ENCODE data around the gene ADH4.
"Not testable (repeated sequence)": the region's sequence is repeated elsewhere in the genome, so short reads cannot be mapped to it uniquely, and the experiment has no call there.

ADH4 gene

GRCh38 chr4:99144070-99144469 lies at the start of gene ADH4:
ADH4 (minus strand) TSS chr4:99144297; CDS start chr4:99144222, 75 bp downstream.
- no peak for DNase-seq
- intact Hi-C loops (cut with DNase I): no loop called here

GRCh38 chr4:99190336-99190735 lies 46.2 kb upstream of the ADH4 start:
- intact Hi-C loops (cut with DNase I): no loop called here
- no peak for DNase-seq

- intact Hi-C loops (cut with DNase I); DNase-seq: not testable (repeated sequence)
Observed at GRCh38 chr4:99189900-99190299, 45.8 kb upstream of the ADH4 start.

GRCh38 chr4:99186029-99186428 lies 41.9 kb upstream of the ADH4 start:
- intact Hi-C loops (cut with DNase I): no loop called here
- DNase-seq: no peak

- intact Hi-C loops (cut with DNase I): no loop called here
- DNase-seq: no peak
Observed at GRCh38 chr4:99185581-99185980, 41.5 kb upstream of the ADH4 start.

- DNase-seq: no peak
- intact Hi-C loops (cut with DNase I): no loop called here
Observed at GRCh38 chr4:99180382-99181070, 36.4 kb upstream of the ADH4 start.

GRCh38 chr4:99179626-99180025 lies 35.5 kb upstream of the ADH4 start:
- no peak for DNase-seq
- intact Hi-C loops (cut with DNase I): no loop called here

- intact Hi-C loops (cut with DNase I): no loop called here
- no peak for DNase-seq
Observed at GRCh38 chr4:99179178-99179577, 35.1 kb upstream of the ADH4 start.

GRCh38 chr4:99166544-99166943 lies 22.4 kb upstream of the ADH4 start:
- DNase-seq: no peak
- intact Hi-C loops (cut with DNase I): no loop called here

- DNase-seq: no peak
- intact Hi-C loops (cut with DNase I): no loop called here
Observed at GRCh38 chr4:99165978-99166377, 21.9 kb upstream of the ADH4 start.

- DNase-seq: no peak
- intact Hi-C loops (cut with DNase I): no loop called here
Observed at GRCh38 chr4:99161373-99162099, 17.4 kb upstream of the ADH4 start.

- intact Hi-C loops (cut with DNase I): no loop called here
Observed at GRCh38 chr4:99159699-99160098, 15.6 kb upstream of the ADH4 start.

GRCh38 chr4:99157478-99157935 lies 13.4 kb upstream of the ADH4 start:
- no peak for DNase-seq
- intact Hi-C loops (cut with DNase I): no loop called here

More at GRCh38 chr4:99159699-99160098, 15.6 kb upstream of the ADH4 start:
- no peak for DNase-seq

- intact Hi-C loops (cut with DNase I): no loop called here
- no peak for DNase-seq
Observed at GRCh38 chr4:99156992-99157391, 12.9 kb upstream of the ADH4 start.

GRCh38 chr4:99154658-99155342 lies 10.7 kb upstream of the ADH4 start:
- DNase-seq: no peak
- intact Hi-C loops (cut with DNase I): no loop called here

- intact Hi-C loops (cut with DNase I): no loop called here
- DNase-seq: no peak
Observed at GRCh38 chr4:99151995-99152394, 7.9 kb upstream of the ADH4 start.

- DNase-seq: no peak
- intact Hi-C loops (cut with DNase I): no loop called here
Observed at GRCh38 chr4:99151452-99151851, 7.4 kb upstream of the ADH4 start.

GRCh38 chr4:99149426-99150019 lies 5.4 kb upstream of the ADH4 start:
- no peak for DNase-seq
- intact Hi-C loops (cut with DNase I): no loop called here

- intact Hi-C loops (cut with DNase I): no loop called here
- no peak for DNase-seq
Observed at GRCh38 chr4:99148550-99148949, 4.5 kb upstream of the ADH4 start.

- DNase-seq: no peak
- intact Hi-C loops (cut with DNase I): no loop called here
Observed at GRCh38 chr4:99144587-99144986, 490 bp upstream of the ADH4 start.

Data from head of caudate nucleus (tissue), 42 donors.